NOMO-1 (cell line): ENCODE measurements around the gene HS2ST1.
A peak's percentile ranks its signal among the peaks of the same experiment; 100 is the strongest.

Source experiments
- DNase-seq, 2 experiments: peaks; one replicate each; lab custom pipeline; 2025; ENCODE audit not compliant: unreplicated experiment in 2 of 2; lab: John Stamatoyannopoulos, UW

Gene HS2ST1

DNA sequence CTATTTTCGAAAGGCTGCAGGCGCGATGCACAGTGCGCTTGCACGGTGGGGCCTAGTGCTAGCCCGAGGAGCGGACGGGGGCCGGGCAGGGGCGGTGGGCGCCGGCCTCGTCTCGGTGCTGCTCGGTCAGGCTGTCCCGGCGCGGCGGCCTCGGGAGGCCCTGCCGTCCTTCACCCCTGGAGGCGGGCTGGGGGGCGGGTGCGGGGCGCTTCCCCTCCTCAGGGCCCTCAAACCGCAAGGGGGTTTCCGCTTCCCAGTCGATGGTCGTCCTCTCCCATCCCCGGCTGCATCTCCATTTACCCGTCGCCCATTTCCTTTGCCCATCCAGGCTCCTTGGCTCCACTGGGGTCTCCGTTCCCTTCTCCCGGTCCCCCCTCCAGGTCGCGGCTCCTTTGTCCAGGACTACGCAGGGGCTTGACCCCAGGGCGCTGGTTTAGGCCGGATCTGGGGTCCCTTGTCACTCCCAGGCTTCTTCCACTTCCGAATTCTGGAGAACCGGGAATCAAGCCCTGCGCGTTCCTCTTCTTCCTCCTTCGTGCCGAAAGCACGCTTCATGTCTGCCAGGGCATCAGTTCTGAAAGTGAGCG is 217.9 kb downstream of the HS2ST1 start:
- DNase-seq, result no peak

DNA sequence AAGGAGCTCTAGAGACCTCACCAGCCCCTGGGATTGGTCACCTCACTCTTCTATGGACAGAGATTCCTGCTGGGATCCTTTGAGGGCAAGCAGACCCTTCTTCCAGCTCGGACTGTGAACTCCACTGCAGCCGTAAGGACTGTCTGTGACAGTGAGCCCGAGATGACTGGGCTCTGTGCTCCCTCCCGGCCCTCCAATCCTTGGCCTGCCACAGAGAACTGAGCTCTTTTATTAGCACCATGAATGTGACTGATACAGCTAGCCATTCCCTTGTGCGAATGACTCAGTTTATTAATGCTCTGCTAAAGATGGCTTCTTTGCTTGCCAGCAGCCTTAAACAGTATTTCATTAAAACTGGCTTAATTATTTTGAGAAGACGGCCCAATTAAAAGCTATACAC is 219.6 kb downstream of the HS2ST1 start:
- no peak for DNase-seq

DNA sequence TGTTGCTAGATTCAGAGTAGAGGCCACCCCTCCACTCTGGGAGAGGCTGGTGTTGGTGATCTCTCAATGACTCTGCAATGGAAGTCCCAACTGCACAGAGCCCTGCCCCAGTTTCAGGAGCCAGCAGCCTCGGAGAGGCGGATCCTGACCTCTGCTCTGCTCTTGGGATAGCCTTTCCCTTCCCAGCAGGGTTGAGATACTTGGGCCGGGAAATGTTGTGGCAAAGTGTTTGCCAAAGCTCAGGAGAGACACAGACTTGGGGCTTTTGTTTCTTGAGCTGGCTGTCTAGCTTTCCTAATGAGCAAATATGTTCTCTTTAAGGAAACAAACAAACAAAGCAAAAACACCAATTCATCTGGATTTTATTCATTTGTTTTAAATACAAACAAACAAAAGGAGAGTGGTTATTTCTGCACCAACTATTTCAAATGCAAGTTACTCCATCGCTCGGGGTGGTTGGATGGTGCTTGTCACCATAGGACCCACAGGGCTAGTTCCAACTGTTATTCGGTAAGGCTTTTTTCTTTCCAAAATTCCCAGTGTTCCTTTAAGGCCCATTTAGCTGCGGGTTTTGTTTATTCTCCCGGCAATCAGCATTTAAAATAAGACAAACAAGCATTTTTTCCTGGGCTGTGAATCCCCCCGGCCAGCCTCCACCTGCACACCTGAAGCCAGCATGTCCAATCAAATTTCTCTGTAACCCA is 220.3 kb downstream of the HS2ST1 start:
- DNase-seq, result no peak

DNA sequence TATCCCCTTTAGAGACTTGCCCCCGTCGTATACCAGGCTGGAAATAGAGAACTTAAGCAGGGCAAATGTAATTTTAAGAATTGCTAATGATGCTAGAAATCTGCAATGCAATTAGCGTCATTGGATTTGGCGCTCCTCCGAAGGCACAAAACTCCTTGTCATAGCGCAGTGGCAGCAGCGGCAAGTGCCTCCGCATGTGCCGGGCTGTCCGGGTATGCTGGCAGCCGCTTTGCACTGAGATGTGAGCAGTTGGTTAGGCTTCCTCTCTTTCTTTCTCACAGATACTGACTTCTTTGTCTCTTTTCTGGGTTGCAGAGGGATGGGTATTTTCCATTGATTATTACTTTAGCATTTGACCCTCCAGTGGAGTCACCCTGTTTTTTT is 220.9 kb downstream of the HS2ST1 start:
- no peak for DNase-seq

DNA sequence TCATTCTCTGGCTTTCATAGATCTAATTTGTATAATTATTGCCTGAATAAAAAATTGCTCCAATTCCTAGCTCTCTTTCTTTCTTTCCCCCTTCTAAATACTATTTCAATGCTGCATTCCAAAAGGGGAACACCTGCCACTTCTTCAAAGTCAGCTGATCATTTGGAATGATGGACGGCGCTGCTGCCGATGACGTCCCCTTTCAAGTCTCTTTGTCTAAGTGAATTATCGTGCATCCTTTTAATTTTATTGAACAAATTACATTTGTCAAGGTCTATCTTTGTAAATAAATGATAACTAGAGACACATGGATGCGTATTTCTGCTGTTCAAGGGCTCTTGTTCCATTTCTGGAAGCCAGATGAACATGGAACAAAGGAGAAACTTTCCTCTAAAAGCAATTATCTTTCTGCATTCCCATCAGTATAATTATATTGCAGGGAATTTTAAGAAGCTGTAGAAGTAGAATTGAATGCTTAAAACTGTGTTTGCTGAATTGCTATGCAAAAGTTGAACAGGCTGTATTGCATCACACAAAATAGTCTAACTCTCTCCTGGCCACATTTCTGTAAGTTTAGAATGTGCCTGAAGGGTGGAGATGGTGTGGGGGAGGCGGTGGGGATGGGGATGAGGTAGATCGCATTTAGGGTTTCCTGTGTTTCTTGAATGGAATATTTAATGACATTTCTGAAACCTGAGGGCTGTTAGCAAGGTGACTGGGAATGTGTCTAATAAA is 222.3 kb downstream of the HS2ST1 start:
- DNase-seq, result no peak

DNA sequence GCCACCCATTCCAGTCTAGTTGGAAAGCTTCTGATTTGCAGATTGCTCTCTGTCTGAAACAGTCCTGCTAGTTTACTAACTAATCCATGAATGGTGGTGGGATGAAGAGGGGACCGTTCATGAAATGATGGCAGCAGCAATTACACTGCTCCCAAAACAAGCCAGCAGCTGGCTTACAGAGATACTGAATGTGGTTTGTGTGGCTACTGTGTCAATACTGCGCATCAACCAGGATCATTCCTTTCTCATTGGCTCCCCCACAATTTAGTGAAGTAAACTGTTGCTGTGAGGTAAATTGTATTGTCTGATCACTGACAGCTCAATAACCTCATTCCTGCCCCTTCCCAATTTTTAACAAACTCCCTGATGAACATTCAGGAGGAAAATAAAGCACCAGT is 222.9 kb downstream of the HS2ST1 start:
- DNase-seq, result no peak

DNA sequence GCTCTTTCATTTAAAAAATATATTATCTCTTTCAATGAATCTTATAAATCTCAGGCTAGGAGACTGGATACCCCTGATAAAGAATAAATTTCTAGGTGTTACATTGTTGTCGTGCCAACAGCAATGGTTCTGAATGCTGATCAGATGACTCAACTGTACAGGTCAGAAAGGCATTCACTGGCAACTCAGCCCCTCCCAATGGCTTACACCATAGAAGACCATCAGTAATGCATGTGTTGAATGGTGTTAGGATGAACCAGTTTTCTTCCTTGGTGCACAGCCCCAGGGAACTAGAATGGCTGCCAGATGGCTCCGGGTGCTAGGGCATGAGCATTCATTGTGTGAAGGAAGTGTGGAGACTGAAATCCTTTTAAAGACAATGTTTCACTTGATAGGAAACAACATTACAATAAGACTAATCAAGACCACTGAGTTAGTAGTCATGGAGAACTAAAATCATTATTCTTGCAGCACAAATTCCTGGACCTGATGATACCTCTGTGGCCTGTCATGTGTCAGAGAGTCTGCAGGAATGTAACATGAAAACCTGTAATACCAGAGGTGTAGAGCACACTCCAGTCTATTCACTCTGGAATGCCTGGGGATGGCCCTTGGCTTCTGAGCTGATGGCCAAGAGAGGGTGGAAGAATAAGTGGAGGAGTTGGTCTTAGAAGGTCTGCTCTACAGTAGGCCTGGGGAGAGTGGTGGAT is 226.6 kb downstream of the HS2ST1 start:
- no peak for DNase-seq

DNA sequence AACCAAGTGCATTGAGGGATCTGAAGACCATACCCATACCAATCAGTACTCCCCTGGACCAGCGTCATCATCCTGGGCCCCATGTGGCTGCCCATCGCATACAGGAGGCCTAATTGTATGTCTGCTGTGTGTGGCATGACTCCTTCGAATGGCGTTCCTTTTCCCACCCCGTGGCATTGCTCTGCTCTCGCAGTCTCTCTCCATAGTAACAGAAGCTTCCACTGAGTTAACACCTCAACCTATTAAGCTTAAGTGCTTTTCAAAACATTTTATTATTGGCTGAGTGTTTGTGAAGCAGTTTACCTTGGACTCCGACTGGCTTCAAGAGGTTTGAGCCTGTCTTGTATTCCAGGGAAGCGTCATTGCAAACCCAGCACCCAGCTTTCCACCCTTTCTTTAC is 227.1 kb downstream of the HS2ST1 start:
- DNase-seq, result no peak

DNA sequence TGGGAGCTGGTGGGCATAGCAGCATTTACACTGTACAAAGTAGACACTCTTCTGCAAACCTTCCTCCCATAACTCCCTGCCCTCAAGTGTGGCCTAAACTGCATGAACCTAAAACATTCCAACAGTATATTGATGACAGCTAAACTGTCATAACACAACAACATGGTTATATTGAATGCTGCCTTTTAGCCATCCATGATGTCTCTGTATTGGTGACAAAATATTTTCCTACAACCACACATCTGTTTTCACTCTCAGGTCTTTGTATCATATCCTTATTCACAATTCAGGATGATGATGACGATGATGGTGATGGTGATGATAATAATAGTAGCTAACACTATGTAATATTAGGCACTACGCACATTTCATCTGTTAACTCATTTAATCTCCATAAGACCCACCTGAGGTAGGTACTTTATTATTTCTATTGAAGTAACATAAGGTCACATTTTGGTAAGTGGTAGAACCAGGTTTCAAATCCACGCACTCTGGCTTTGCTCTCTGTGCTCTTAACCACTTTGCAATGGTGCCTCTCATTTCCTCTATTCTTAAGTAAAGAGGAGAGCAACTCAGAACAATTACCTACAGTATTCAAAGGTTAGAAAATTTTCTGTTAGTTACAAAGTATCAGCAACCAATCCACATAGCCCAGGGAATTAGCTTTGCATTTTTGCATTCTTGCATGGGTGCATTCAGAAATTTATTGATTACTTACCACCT is 229.1 kb downstream of the HS2ST1 start:
- no peak for DNase-seq

DNA sequence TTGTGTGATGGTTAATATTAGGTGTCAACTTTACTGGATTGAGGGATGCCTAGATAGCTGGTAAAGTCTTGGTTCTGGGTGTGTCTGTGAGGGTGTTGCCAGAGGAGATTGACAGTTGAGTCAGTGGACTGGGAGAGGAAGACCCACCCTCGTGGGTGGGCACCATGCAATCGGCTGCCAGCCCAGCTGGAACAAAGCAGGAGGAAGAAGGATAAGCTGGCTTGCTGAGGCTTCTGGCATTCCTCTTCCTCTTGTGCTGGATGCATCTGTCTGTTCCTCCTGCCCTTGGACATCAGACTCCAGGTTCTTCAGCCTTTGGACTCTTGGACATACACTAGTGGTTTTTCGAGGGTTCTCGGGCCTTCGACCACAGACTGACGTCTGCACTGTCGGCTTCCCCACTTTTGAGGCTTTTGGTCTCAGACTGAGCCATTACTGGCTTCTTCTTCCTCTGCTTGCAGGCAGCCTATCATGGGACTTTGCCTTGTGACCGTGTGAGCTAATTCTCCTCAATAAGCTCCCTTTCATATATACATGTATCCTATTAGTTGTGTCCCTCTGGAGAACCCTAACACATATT is 230.0 kb downstream of the HS2ST1 start:
- DNase-seq, result no peak

DNA sequence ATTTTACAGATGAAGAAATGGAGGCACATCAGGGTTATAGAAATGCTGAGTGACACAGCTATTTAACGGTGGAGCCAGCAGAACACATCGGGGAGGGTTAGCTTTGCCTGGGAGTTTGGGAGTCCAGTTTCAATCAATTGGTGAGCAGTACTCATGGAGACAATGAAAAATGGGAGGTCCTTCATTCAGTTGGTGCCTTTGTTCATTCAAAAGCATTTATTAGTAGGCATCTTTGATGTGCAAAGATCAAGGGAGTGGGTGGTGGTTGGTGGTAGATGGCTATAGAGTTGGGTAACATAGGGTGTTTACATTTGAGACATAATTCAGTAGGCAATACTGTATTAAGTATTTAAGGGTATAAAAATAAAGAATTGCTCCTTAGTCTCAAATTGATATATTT is 230.5 kb downstream of the HS2ST1 start:
- DNase-seq, result no peak

DNA sequence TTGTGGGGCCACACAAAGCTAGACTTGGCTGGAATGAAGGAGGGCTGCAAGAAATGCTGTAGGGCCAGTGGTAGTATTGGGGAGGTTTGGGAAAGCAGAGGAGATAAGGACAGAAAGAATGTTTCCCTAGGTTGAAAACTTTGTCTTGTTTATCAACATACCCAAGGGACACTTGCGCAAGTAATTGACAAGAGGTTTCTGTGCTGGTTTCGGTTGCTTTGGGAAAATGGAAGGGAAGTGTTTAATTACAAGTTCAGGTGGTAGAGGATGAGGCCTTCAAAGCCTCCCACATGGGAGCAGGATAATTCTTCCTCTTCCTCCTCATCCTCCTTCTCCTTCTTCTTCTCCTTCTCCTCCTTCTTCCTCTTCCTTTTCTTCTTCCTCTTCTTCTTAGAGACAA is 232.1 kb downstream of the HS2ST1 start:
- DNase-seq, result no peak

DNA sequence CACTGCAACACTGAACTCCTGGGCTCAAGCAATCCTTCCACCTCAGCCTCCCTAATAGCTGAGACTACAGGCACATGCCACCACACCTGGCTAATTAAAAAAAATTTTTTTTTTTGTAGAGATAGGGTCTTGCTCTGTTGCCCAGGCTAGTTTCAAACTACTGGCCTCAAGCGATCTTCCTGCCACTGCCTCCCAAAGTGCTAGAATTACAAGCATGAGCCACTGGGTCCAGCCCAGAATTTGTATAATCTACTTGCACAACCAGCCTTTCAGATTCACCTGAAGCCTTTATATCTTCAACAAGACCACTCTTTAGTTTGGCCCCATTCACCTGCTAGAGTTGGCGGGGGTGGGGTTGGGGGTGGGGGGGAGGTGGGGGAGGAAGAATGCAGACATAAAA is 232.6 kb downstream of the HS2ST1 start:
- no peak for DNase-seq

DNA sequence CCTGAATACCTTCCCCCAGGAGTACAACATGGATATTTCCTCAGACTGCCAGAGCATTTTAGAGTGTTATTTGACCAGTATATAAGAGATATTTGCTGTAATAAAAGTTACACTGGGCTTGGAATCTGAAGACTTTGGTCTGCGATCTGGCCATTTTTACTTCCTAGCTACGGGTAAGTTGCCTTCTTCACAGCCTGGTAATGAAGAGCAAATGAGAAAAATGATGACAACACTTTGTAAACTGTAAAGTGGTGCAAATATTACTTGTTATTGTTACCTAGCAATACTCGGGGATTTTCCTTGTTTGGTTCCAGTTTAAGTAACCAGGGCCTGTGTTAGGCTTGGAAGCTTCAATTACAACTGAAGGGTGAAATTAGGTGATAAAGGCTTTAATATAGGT is 233.4 kb downstream of the HS2ST1 start:
- DNase-seq, result no peak

DNA sequence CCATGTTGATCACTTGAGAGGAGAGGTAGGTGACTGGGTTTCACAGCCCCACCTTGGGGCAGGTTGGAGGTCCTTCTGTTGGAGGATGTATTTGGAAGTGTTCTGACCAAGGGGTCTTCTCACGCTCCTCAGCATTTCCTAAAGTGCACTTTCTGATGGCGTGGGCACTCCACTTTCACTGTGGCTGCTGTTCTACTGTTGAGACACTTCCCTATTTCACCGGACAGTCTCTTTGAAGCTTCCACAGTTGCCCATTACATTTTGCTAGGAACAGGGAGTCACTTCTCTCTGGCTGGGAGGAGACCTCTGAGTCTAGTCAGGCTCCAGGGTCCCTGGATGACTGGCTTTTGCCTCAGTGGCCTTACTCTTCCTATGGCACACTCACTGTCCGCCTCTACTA is 234.2 kb downstream of the HS2ST1 start:
- peak; percentile 23 to 65 for DNase-seq

DNA sequence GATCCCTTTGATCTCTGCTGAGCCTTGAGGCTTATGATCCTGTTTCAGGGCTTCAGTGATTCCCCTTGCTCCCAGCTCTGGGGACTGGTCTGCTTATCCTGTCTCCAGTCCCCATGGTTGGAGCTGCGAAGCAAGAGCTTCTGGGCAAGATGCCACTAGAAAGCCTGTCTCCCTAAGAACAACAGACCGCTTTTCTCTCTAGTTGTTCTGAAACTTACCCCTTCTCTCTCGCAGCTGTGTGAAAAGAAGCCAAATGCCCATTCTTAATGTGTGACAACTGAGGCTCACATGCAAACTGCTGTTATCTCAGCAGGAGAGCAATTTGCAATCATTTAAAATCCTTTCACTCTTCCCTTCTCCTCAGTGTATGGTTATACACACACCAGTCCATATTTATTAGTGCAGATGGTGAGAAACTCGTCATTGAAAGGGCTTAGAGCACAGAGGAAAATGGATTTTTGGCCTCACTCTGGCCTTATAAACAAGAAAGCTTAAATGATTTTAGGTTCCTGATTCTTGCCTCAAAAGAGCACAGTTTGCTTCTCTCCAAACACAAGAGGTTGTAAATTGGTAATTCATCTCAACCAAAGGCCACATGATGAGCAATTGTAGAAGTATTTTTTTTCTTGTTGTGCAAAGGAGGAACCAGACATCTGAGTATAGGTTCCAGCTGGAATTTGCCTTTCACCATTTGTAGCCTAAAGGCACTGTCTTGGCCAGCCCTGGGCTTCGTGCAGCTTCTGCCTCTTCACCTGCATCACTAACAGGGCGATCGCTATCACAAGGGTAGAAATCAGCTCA is 235.0 kb downstream of the HS2ST1 start:
- DNase-seq, result peak; percentile 17 to 43

DNA sequence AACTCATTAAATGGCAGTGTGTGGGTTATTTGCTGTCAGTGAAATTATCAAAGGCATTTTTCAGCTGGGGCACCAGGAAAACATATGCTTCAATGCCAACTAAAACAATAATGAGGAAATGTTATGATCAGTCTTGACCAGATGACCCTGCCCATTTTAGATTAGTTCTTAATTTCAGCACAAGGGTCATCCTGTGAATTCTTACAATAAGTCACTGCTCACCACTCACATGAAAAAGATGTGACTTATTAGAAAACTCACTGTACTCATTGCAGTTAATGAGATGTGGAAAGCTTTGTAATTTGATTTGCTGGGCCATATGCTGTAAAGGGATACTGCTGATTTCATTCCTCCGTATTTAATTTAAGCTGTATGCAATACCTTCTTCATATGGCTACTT is 235.7 kb downstream of the HS2ST1 start:
- DNase-seq, result no peak

DNA sequence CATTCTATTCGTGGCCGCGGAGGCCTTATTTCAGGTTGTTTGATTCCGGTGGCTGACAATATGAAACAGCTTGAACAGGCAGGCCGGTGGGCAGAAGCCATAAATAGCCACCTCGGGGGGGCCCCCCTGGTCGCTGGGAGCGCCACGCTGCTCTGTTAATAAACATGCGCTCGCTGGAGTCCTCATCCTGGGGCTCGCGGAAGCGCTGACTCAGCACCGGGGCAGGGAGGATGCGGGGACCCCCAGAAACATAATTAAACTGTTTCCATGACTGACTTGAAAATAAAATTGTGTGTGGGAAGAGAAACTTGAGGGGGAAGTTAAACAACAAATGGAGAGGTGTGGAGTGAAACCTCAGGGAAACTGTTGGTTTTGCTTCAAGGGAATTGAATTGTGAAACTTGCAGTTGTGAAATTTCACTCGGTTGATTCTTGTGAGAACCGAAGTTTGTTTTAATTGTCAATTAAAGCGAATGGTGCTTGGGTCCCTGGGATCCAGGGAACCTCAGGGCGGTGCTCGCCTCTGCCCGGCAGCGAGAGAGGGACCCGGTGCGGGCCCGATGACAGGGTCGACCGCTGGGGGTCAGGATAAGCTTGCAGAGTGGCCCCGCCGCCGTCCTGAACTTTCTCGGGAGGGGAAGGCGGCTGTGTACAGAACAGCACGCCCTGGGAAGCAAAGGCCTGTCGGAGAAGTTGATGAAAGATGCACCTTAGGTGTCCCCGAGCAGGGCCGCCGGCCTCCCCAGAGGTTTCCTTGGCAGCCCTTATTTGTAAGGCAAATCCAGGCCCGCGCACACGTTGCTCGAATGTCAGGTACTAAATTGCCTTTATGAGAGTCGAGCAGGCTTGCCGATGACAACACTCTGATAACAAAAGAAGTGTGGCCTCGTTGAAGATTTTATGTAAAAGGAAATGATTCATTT is 237.3 kb downstream of the HS2ST1 start:
- DNase-seq, result peak; percentile 88 to 91

DNA sequence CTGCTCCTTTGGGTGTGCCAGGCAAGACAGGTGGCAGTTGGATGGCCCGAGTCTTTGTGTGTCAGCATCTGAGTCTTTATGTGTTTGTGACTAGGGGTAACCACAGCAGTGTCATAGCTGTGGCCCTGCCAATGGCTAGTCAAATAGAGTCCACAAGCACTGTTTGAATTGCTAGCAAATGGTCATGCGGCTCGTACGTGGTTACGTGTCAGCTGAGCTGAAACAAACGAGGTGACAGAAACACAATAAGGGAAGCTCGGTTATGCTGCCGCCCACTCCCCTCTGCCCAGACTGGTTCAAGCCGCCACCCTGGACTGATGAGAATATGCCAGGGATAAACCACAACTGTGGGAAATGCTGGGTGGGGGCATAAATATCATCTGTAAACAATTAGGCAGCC is 239.9 kb downstream of the HS2ST1 start:
- no peak for DNase-seq
